Endothelial cell of umbilical vein (primary cell): ENCODE results near the gene ADARB1. TPM values are rescaled to one million over a fixed set of nuclear protein-coding genes. Genes with fewer than 3 reads are reported as not detected.

Experiments
- BruUV-seq: library from RNA; stranded (reverse); fragments of 400-500 nt; replicated peaks from 2 replicates; lab custom pipeline; 2021; lab: Mats Ljungman, UMichigan
- CTCF ChIA-PET: fragments of 300-600, 350-600 bp; sonication (Branson Sonifier 250); formaldehyde crosslinking; loops from one replicate; lab custom pipeline; 2021; ENCODE audit warnings: antibody characterized with exemption, inconsistent platforms; lab: Charles Lee
- POLR2A ChIA-PET: fragments of 300-600, 350-600 bp; sonication (Branson Sonifier 250); formaldehyde crosslinking; loops from one replicate; lab custom pipeline; 2021; ENCODE audit warnings: antibody characterized with exemption, inconsistent platforms; lab: Charles Lee
- DNase-seq: peaks from one replicate; pipeline ENCODE4 v3.0.0-alpha.2; 2011; ENCODE audit warnings: low read depth, low spot score
- FAIRE-seq: peaks from 2 replicates; lab custom pipeline; 2011; peaks lifted over from hg19 to GRCh38; lab: Jason Lieb, UNC
- H2AFZ ChIP-seq: 2 replicates; pipeline ENCODE4 v1.6.0; 2012; ENCODE audit warnings: low read depth, low read length, control low read depth, inconsistent platforms
- H3K27ac ChIP-seq: 2 replicates; pipeline ENCODE4 v1.5.1; 2011; ENCODE audit warnings: low read depth, mild to moderate bottlenecking, control low read depth, low read length, moderate library complexity; ENCODE audit not compliant: insufficient read depth
- H3K27me3 ChIP-seq, 2 experiments: 2 replicates each; pipeline versions ENCODE4 v1.6.0 to v1.6.1; 2011; ENCODE audit warnings: low read length in 2 of 2, mixed read lengths in 1 of 2; ENCODE audit not compliant: control insufficient read depth in 2 of 2, insufficient read depth in 2 of 2
- H3K36me3 ChIP-seq, 2 experiments: 2 replicates in 1 of 2; 3 replicates in 1 of 2; pipeline ENCODE4 v1.5.1; 2011; ENCODE audit warnings: low read length in 2 of 2, mild to moderate bottlenecking in 1 of 2, moderate library complexity in 1 of 2; ENCODE audit not compliant: control insufficient read depth in 2 of 2, insufficient read depth in 2 of 2; ENCODE audit errors: extremely low read depth in 1 of 2
- H3K4me1 ChIP-seq: 3 replicates; pipeline ENCODE4 v1.5.1; 2011; ENCODE audit warnings: mild to moderate bottlenecking, low read length; ENCODE audit not compliant: control insufficient read depth, insufficient read depth; ENCODE audit errors: extremely low read depth
- H3K4me2 ChIP-seq: 2 replicates; pipeline ENCODE4 v1.6.1; 2011; ENCODE audit warnings: low read length, control low read depth, mixed read lengths; ENCODE audit not compliant: insufficient read depth
- H3K4me3 ChIP-seq, 3 experiments: fragments of 200-600 bp in 1 of 3; sonication (generic), shearing (Covaris generic) in 1 of 3; replicated peaks in 1 of 3; 2 replicates each; pipeline ENCODE4 v1.5.1; 2011 to 2016; ENCODE audit warnings: control low read depth in 3 of 3, low read length in 3 of 3, mild to moderate bottlenecking in 2 of 3, inconsistent platforms in 1 of 3, low read depth in 1 of 3, moderate library complexity in 1 of 3; ENCODE audit not compliant: insufficient read depth in 1 of 3
- H3K79me2 ChIP-seq: 2 replicates; pipeline ENCODE4 v1.6.0; 2012; ENCODE audit warnings: low read length, inconsistent platforms; ENCODE audit not compliant: control insufficient read depth, insufficient read depth
- H3K9ac ChIP-seq: replicated peaks from 2 replicates; pipeline ENCODE3; 2011; ENCODE audit warnings: low read length, control low read depth; ENCODE audit not compliant: insufficient read depth; ENCODE audit errors: extremely low read depth
- H3K9me1 ChIP-seq: replicated peaks from 3 replicates; pipeline ENCODE4 v1.6.0; 2011; ENCODE audit warnings: mild to moderate bottlenecking, low read length; ENCODE audit not compliant: control insufficient read depth, insufficient read depth; ENCODE audit errors: extremely low read depth
- H3K9me3 ChIP-seq: replicated peaks from 2 replicates; pipeline ENCODE4 v1.5.1; 2012; ENCODE audit warnings: low read length, inconsistent platforms; ENCODE audit not compliant: control insufficient read depth, insufficient read depth
- H4K20me1 ChIP-seq: replicated peaks from 2 replicates; pipeline ENCODE3; 2011; ENCODE audit warnings: mild to moderate bottlenecking, low read length; ENCODE audit not compliant: control insufficient read depth, insufficient read depth; ENCODE audit errors: extremely low read depth
- CTCF ChIP-seq, 2 donors: IDR thresholded peaks; 1 replicate in 1 of 2; 2 replicates in 1 of 2; pipeline ENCODE4 v1.5.1; 2011; ENCODE audit warnings: low read length in 2 of 2, mild to moderate bottlenecking in 2 of 2, moderate library complexity in 2 of 2, control low read depth in 1 of 2, inconsistent platforms in 1 of 2, low read depth in 1 of 2; ENCODE audit not compliant: insufficient read depth in 1 of 2; ENCODE audit errors: extremely low read depth in 1 of 2
- EZH2 ChIP-seq: IDR thresholded peaks from 2 replicates; pipeline ENCODE4 v1.6.1; 2012; ENCODE audit warnings: borderline replicate concordance, low read depth, mild to moderate bottlenecking, moderate library complexity, low read length, inconsistent platforms; ENCODE audit not compliant: severe bottlenecking
- FOS ChIP-seq: IDR thresholded peaks from 2 replicates; pipeline ENCODE4 v1.6.1; 2011; ENCODE audit warnings: mild to moderate bottlenecking, low read length, moderate library complexity, borderline replicate concordance; ENCODE audit not compliant: insufficient read depth
- GATA2 ChIP-seq: IDR thresholded peaks from 2 replicates; pipeline ENCODE4 v1.7.0; 2011; ENCODE audit warnings: low read depth, mild to moderate bottlenecking, moderate library complexity, mixed read lengths, low read length; ENCODE audit not compliant: insufficient read length, insufficient read depth
- JUN ChIP-seq: IDR thresholded peaks from 2 replicates; pipeline ENCODE4 v1.6.1; 2011; ENCODE audit warnings: borderline replicate concordance, low read depth; ENCODE audit not compliant: insufficient read length, insufficient read depth
- MAX ChIP-seq: IDR thresholded peaks from 2 replicates; pipeline ENCODE4 v1.6.1; 2011; ENCODE audit not compliant: insufficient read depth, insufficient read length
- MYC ChIP-seq: IDR thresholded peaks from one replicate; pipeline ENCODE4 v1.6.1; 2011; ENCODE audit warnings: mild to moderate bottlenecking, low read depth, low read length
- POLR2A ChIP-seq: IDR thresholded peaks from 2 replicates; pipeline ENCODE4 v1.6.1; 2012; ENCODE audit warnings: low read depth, mild to moderate bottlenecking, control low read depth, low read length
- POLR2AphosphoS5 ChIP-seq: IDR thresholded peaks from 2 replicates; pipeline ENCODE4 v1.6.1; 2012; ENCODE audit warnings: low read depth, mild to moderate bottlenecking, control low read depth, low read length, moderate library complexity; ENCODE audit not compliant: insufficient read depth
- dilution Hi-C: fragments of 300-500 bp; cut with MboI; formaldehyde crosslinking; loops from one replicate; pipeline ENCODE4 v1.15.0; 2019; ENCODE audit warnings: low sequenced_read_pairs; ENCODE audit not compliant: extremely low pct_ligation_motif_present
- intact Hi-C: fragments of 100-400 bp; cut with micrococcal nuclease; formaldehyde crosslinking; loops from one replicate; pipeline ENCODE4 v1.10.0; 2022
- polyA plus RNA-seq, 4 experiments: library from polyadenylated mRNA; depleted of rRNA in 3 of 4; stranded (reverse) in 3 of 4; unstranded in 1 of 4; fragments of >200 nt; gene quantifications; 2 replicates each; pipeline versions ENCODE4 v1.2.1 to v1.2.3, GENCODE V29; 2011 to 2012; ENCODE audit warnings: missing spikeins in 1 of 4
- total RNA-seq: library from RNA; stranded (reverse); gene quantifications from 2 replicates; pipeline ENCODE4 v1.2.3, GENCODE V29; 2021

ADARB1 gene
- total and polyA plus RNA-seq, 2 donors (not counting 3 experiments of a cell fraction or from before 2014, with no cell fraction given): 32.5 to 54.3 TPM

GRCh38 chr21:45037986-45038385 lies 36.4 kb upstream of the ADARB1 start:
- H3K9me1 ChIP-seq: no peaks in the 10 kb centered on the region
- FAIRE-seq (no peak), DNase-seq (no peak)
- TF ChIP-seq JUN (no peak), POLR2A (no peak), POLR2AphosphoS5 (no peak), FOS (no peak), GATA2 (no peak), MYC (no peak), MAX (no peak), CTCF (IDR thresholded peaks at IDR 0.05; ENCODE audit: extremely low read depth in 1 of 2, insufficient read depth in 1 of 2, low read depth in 1 of 2, low read length in 2 of 2) (no peak), EZH2 (no peak)
- H3K79me2 ChIP-seq: no peaks in the 10 kb centered on the region
- H4K20me1 ChIP-seq: no peaks in the 10 kb centered on the region
- intact Hi-C loops: no loop called here
- H3K27me3 ChIP-seq: no peaks in the 10 kb centered on the region
- H3K36me3 ChIP-seq: no peaks in the 10 kb centered on the region
- ChIA-PET POLR2A (no interaction called here), CTCF (no interaction called here)
- no TSS peak for BruUV-seq
- no peak overlapping the region for H3K27ac ChIP-seq
- no peak overlapping the region for H2AFZ ChIP-seq
- H3K9ac ChIP-seq: no peak overlapping the region
- H3K4me2 ChIP-seq: no peak overlapping the region
- no peaks in the 10 kb centered on the region for H3K9me3 ChIP-seq
- no peak overlapping the region for H3K4me3 ChIP-seq
- no peaks in the 10 kb centered on the region for H3K4me1 ChIP-seq
- dilution Hi-C loops: no loop called here
